ENCODE results near the gene MCHR2. TPM values are rescaled to one million over a fixed set of nuclear protein-coding genes. Genes with fewer than 3 reads are reported as not detected.

Gene MCHR2
- polyA plus RNA-seq, 1 donor, result 0.04 TPM

- peaks cover 32% of the 10 kb centered on the region for H3K27me3 ChIP-seq (ENCODE audit: control insufficient read depth, insufficient read depth, low read length)
- no peak overlapping the region for H3K27ac ChIP-seq (ENCODE audit: low read length)
- H3K4me3 ChIP-seq (ENCODE audit: low read length), result no peak overlapping the region
- no peaks in the 10 kb centered on the region for H3K9me3 ChIP-seq (ENCODE audit: control insufficient read depth, low read depth, low read length)
- no CpG with 5 or more reads among the region's 3 CpGs for WGBS (ENCODE audit: insufficient coverage, low lambda C conversion rate)
- no peak for DNase-seq
- H3K4me1 ChIP-seq (ENCODE audit: control insufficient read depth, insufficient read depth, low read length), result no peaks in the 10 kb centered on the region
- H3K36me3 ChIP-seq (ENCODE audit: control insufficient read depth, insufficient read depth, low read length), result no peaks in the 10 kb centered on the region
Measured at GRCh38 chr6:99991955-99992354, 2.1 kb downstream of the MCHR2 start.

- H3K9me3 ChIP-seq (ENCODE audit: control insufficient read depth, low read depth, low read length), result no peaks in the 10 kb centered on the region
- no peaks in the 10 kb centered on the region for H3K4me1 ChIP-seq (ENCODE audit: control insufficient read depth, insufficient read depth, low read length)
- no peak for DNase-seq
Measured at GRCh38 chr6:99980741-99981140, 13.3 kb downstream of the MCHR2 start.

GRCh38 chr6:99979953-99980352 is 14.1 kb downstream of the MCHR2 start:
- Histone ChIP-seq H3K27me3 (ENCODE audit: control insufficient read depth, insufficient read depth, low read length) (no peaks in the 10 kb centered on the region), H3K9me3 (ENCODE audit: control insufficient read depth, low read depth, low read length) (no peaks in the 10 kb centered on the region), H3K4me1 (ENCODE audit: control insufficient read depth, insufficient read depth, low read length) (no peaks in the 10 kb centered on the region), H3K27ac (ENCODE audit: low read length) (no peak overlapping the region), H3K36me3 (ENCODE audit: control insufficient read depth, insufficient read depth, low read length) (no peaks in the 10 kb centered on the region), H3K4me3 (ENCODE audit: low read length) (no peak overlapping the region)
- WGBS (ENCODE audit: insufficient coverage, low lambda C conversion rate), result no CpG with 5 or more reads among the region's 1 CpG
- DNase-seq, result no peak

More at GRCh38 chr6:99980741-99981140, 13.3 kb downstream of the MCHR2 start:
- Histone ChIP-seq H3K4me3 (ENCODE audit: low read length) (no peak overlapping the region), H3K36me3 (ENCODE audit: control insufficient read depth, insufficient read depth, low read length) (no peaks in the 10 kb centered on the region), H3K27me3 (ENCODE audit: control insufficient read depth, insufficient read depth, low read length) (no peaks in the 10 kb centered on the region), H3K27ac (ENCODE audit: low read length) (no peak overlapping the region)

GRCh38 chr6:99967052-99967451 is 27.0 kb downstream of the MCHR2 start:
- Histone ChIP-seq H3K4me3 (ENCODE audit: low read length) (no peak overlapping the region), H3K27me3 (ENCODE audit: control insufficient read depth, insufficient read depth, low read length) (no peaks in the 10 kb centered on the region), H3K9me3 (ENCODE audit: control insufficient read depth, low read depth, low read length) (no peaks in the 10 kb centered on the region), H3K4me1 (ENCODE audit: control insufficient read depth, insufficient read depth, low read length) (no peaks in the 10 kb centered on the region), H3K27ac (ENCODE audit: low read length) (no peak overlapping the region), H3K36me3 (ENCODE audit: control insufficient read depth, insufficient read depth, low read length) (no peaks in the 10 kb centered on the region)
- DNase-seq, result no peak

GRCh38 chr6:99960027-99960426 is 34.0 kb downstream of the MCHR2 start:
- Histone ChIP-seq H3K4me3 (ENCODE audit: low read length) (no peak overlapping the region), H3K27ac (ENCODE audit: low read length) (no peak overlapping the region), H3K9me3 (ENCODE audit: control insufficient read depth, low read depth, low read length) (peaks cover 3% of the 10 kb centered on the region), H3K36me3 (ENCODE audit: control insufficient read depth, insufficient read depth, low read length) (no peaks in the 10 kb centered on the region), H3K4me1 (ENCODE audit: control insufficient read depth, insufficient read depth, low read length) (no peaks in the 10 kb centered on the region), H3K27me3 (ENCODE audit: control insufficient read depth, insufficient read depth, low read length) (no peaks in the 10 kb centered on the region)
- no peak for DNase-seq
- WGBS (ENCODE audit: insufficient coverage, low lambda C conversion rate), result no CpG with 5 or more reads among the region's 1 CpG

GRCh38 chr6:99951016-99951805 is 42.8 kb downstream of the MCHR2 start:
- H3K27me3 ChIP-seq (ENCODE audit: control insufficient read depth, insufficient read depth, low read length), result no peaks in the 10 kb centered on the region
- DNase-seq, result no peak
- H3K27ac ChIP-seq (ENCODE audit: low read length), result no peak overlapping the region
- no peaks in the 10 kb centered on the region for H3K9me3 ChIP-seq (ENCODE audit: control insufficient read depth, low read depth, low read length)
- H3K4me1 ChIP-seq (ENCODE audit: control insufficient read depth, insufficient read depth, low read length), result no peaks in the 10 kb centered on the region
- no peak overlapping the region for H3K4me3 ChIP-seq (ENCODE audit: low read length)
- 20% methylated on average over 1 of the region's 5 CpGs for WGBS (ENCODE audit: insufficient coverage, low lambda C conversion rate)
- no peaks in the 10 kb centered on the region for H3K36me3 ChIP-seq (ENCODE audit: control insufficient read depth, insufficient read depth, low read length)

- no peak overlapping the region for H3K27ac ChIP-seq (ENCODE audit: low read length)
- 64% methylated on average over 1 of the region's 2 CpGs for WGBS (ENCODE audit: insufficient coverage, low lambda C conversion rate)
Measured at GRCh38 chr6:99946005-99946404, 48.0 kb downstream of the MCHR2 start.

GRCh38 chr6:99943846-99944245 is 50.2 kb downstream of the MCHR2 start:
- Histone ChIP-seq H3K9me3 (ENCODE audit: control insufficient read depth, low read depth, low read length) (no peaks in the 10 kb centered on the region), H3K4me1 (ENCODE audit: control insufficient read depth, insufficient read depth, low read length) (no peaks in the 10 kb centered on the region), H3K36me3 (ENCODE audit: control insufficient read depth, insufficient read depth, low read length) (no peaks in the 10 kb centered on the region), H3K27me3 (ENCODE audit: control insufficient read depth, insufficient read depth, low read length) (no peaks in the 10 kb centered on the region), H3K27ac (ENCODE audit: low read length) (no peak overlapping the region), H3K4me3 (ENCODE audit: low read length) (no peak overlapping the region)
- DNase-seq, result no peak

More at GRCh38 chr6:99946005-99946404, 48.0 kb downstream of the MCHR2 start:
- H3K9me3 ChIP-seq (ENCODE audit: control insufficient read depth, low read depth, low read length), result no peaks in the 10 kb centered on the region
- no peaks in the 10 kb centered on the region for H3K27me3 ChIP-seq (ENCODE audit: control insufficient read depth, insufficient read depth, low read length)
- no peak for DNase-seq
- no peak overlapping the region for H3K4me3 ChIP-seq (ENCODE audit: low read length)
- H3K36me3 ChIP-seq (ENCODE audit: control insufficient read depth, insufficient read depth, low read length), result no peaks in the 10 kb centered on the region
- H3K4me1 ChIP-seq (ENCODE audit: control insufficient read depth, insufficient read depth, low read length), result no peaks in the 10 kb centered on the region

- Histone ChIP-seq H3K4me3 (ENCODE audit: low read length) (no peak overlapping the region), H3K4me1 (ENCODE audit: control insufficient read depth, insufficient read depth, low read length) (no peaks in the 10 kb centered on the region), H3K9me3 (ENCODE audit: control insufficient read depth, low read depth, low read length) (no peaks in the 10 kb centered on the region), H3K27ac (ENCODE audit: low read length) (no peak overlapping the region), H3K27me3 (ENCODE audit: control insufficient read depth, insufficient read depth, low read length) (no peaks in the 10 kb centered on the region), H3K36me3 (ENCODE audit: control insufficient read depth, insufficient read depth, low read length) (no peaks in the 10 kb centered on the region)
- DNase-seq, result no peak
- no CpG with 5 or more reads among the region's 2 CpGs for WGBS (ENCODE audit: insufficient coverage, low lambda C conversion rate)
Measured at GRCh38 chr6:99940582-99940981, 53.4 kb downstream of the MCHR2 start.

- no peaks in the 10 kb centered on the region for H3K4me1 ChIP-seq (ENCODE audit: control insufficient read depth, insufficient read depth, low read length)
- H3K27me3 ChIP-seq (ENCODE audit: control insufficient read depth, insufficient read depth, low read length), result no peaks in the 10 kb centered on the region
- H3K36me3 ChIP-seq (ENCODE audit: control insufficient read depth, insufficient read depth, low read length), result no peaks in the 10 kb centered on the region
- H3K27ac ChIP-seq (ENCODE audit: low read length), result no peak overlapping the region
- DNase-seq, result no peak
- H3K4me3 ChIP-seq (ENCODE audit: low read length), result no peak overlapping the region
- no peaks in the 10 kb centered on the region for H3K9me3 ChIP-seq (ENCODE audit: control insufficient read depth, low read depth, low read length)
Measured at GRCh38 chr6:99933129-99933528, 60.9 kb downstream of the MCHR2 start.

GRCh38 chr6:99912657-99913056 is 81.4 kb downstream of the MCHR2 start:
- Histone ChIP-seq H3K9me3 (ENCODE audit: control insufficient read depth, low read depth, low read length) (no peaks in the 10 kb centered on the region), H3K27me3 (ENCODE audit: control insufficient read depth, insufficient read depth, low read length) (no peaks in the 10 kb centered on the region), H3K27ac (ENCODE audit: low read length) (no peak overlapping the region), H3K4me3 (ENCODE audit: low read length) (no peak overlapping the region), H3K36me3 (ENCODE audit: control insufficient read depth, insufficient read depth, low read length) (no peaks in the 10 kb centered on the region), H3K4me1 (ENCODE audit: control insufficient read depth, insufficient read depth, low read length) (no peaks in the 10 kb centered on the region)
- 66% methylated on average over 4 of the region's 4 CpGs for WGBS (ENCODE audit: insufficient coverage, low lambda C conversion rate)
- DNase-seq, result no peak
